Lung (tissue), 5 donors: ENCODE measurements around the gene LYST. TPM values are rescaled to one million over a fixed set of nuclear protein-coding genes. Genes with fewer than 3 reads are reported as not detected.

Source experiments
- polyA plus RNA-seq, 2 donors: library from polyadenylated mRNA; stranded (reverse); fragments of 200-250 nt; gene quantifications; one replicate each; pipeline ENCODE4 v1.2.1, GENCODE V29; 2013
- small RNA-seq: library from RNA; depleted of rRNA; stranded (forward); fragments of <200 nt; gene quantifications from one replicate; pipeline ENCODE3, GENCODE V24; 2014; ENCODE audit warnings: low replicate concordance
- total RNA-seq, 2 donors: library from RNA; depleted of rRNA in 1 of 2; stranded (reverse); fragments of >200 nt in 1 of 2; gene quantifications; one replicate each; pipeline ENCODE4 v1.2.1, GENCODE V29; 2014 to 2021
- donor health status: Bipolar disorder and iron deficiency.
- donor health status: healthy.
- donor health status: DM: yes; HTN: yes; CAD: no.

LYST gene
- total and polyA plus RNA-seq, 4 donors: 9.8 to 82.7 (median 31.7) TPM

Small RNA genes lying within 50 kb of the gene (small RNA-seq; reads per million reads assigned to genes)
- gene MIR1537 (not detected), gene RNU6-968P (not detected)

Other genes with a start within 250 kb of the LYST start
- under 1 TPM; 0.21 to 0.57 TPM for gene GNG4, start 217.1 kb downstream of the LYST start, total RNA-seq
- gene GNG4, start 217.1 kb downstream of the LYST start, polyA plus RNA-seq: under 1 TPM in 1 of 2 donors, not detected in 1; 0.11 TPM
- gene NID1, start 198.2 kb upstream of the LYST start, total RNA-seq: 100 to 1,000 TPM in 1 of 2 donors, 10 to 100 TPM in 1; 55.8 to 151 TPM
- gene NID1, start 198.2 kb upstream of the LYST start, polyA plus RNA-seq: 10 to 100 TPM; 15.4 to 34.4 TPM